ENCODE data around the gene GABPB1. TPM values are rescaled to one million over a fixed set of nuclear protein-coding genes. Genes with fewer than 3 reads are reported as not detected.

Gene GABPB1
- total RNA-seq, 1 experiment from 2014 or later = 38.5 TPM

DNA sequence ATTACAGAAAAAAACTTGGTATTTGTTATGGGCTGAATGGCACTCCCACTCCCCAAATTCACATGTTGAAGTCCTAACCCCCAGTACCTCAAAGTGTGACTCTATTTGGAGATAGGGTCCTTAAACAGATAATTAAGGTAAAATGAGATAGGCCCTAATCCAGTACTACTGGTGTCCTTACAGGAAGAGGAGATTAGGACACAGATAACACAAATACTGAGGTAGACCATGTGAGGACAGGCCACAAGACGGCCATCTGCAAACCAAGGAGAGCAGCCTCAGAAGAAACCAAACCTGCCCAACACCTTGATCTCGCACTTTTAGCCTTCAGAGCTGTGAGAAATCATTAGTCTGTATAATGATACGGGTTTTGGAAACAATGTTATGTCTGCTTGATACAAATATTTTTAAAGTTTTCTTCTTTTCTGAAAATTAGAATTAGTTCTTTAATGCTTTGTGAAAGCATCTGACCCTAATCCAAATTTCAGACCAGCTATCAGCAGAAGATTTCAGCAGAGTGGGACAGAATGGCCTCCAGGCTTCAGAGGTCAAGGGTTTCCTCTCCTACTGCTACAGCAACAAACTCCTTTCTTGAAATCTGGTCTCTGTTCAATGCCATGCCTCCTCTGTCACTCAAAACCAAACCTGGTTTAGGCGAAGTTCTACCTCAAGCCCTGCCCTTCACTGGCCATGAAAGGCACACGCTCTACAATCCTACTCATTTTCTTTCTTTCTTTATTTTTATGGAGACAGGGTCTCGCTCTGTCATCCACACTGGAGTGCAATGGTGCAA, 67.5 kb downstream of the GABPB1 start:
- intact Hi-C loops (cut with micrococcal nuclease) = no loop called here
- peaks cover 34% of the 10 kb centered on the region for H3K36me3 Mint-ChIP-seq (ENCODE audit: insufficient read depth, unreplicated experiment)
- ChIA-PET CTCF (interaction anchor here (0.5 to 2.5 kb wide), 3 partner anchors 9 to 837 kb away, joined by 3 to 8 read pairs (median 3); no protein-coding TSS in a partner anchor), POLR2A (no interaction called here)
- H3K4me1 Mint-ChIP-seq (ENCODE audit: insufficient read depth, unreplicated experiment) = no peaks in the 10 kb centered on the region
- TF ChIP-seq, protein P1, sequence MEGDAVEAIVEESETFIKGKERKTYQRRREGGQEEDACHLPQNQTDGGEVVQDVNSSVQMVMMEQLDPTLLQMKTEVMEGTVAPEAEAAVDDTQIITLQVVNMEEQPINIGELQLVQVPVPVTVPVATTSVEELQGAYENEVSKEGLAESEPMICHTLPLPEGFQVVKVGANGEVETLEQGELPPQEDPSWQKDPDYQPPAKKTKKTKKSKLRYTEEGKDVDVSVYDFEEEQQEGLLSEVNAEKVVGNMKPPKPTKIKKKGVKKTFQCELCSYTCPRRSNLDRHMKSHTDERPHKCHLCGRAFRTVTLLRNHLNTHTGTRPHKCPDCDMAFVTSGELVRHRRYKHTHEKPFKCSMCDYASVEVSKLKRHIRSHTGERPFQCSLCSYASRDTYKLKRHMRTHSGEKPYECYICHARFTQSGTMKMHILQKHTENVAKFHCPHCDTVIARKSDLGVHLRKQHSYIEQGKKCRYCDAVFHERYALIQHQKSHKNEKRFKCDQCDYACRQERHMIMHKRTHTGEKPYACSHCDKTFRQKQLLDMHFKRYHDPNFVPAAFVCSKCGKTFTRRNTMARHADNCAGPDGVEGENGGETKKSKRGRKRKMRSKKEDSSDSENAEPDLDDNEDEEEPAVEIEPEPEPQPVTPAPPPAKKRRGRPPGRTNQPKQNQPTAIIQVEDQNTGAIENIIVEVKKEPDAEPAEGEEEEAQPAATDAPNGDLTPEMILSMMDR (IDR thresholded peaks at IDR 0.05; ENCODE audit: unreplicated experiment) = no peak
- BruUV-seq (replicated peaks) = no TSS peak
- H3K9me3 Mint-ChIP-seq (ENCODE audit: unreplicated experiment) = no peaks in the 10 kb centered on the region
- H3K27me3 Mint-ChIP-seq (ENCODE audit: insufficient read depth, unreplicated experiment) = no peaks in the 10 kb centered on the region
- no peak overlapping the region for H3K27ac Mint-ChIP-seq (ENCODE audit: low read depth, unreplicated experiment)
- no peak overlapping the region for H3K4me3 Mint-ChIP-seq (ENCODE audit: unreplicated experiment)
- DNase-seq (ENCODE audit: unreplicated experiment) = no peak

DNA sequence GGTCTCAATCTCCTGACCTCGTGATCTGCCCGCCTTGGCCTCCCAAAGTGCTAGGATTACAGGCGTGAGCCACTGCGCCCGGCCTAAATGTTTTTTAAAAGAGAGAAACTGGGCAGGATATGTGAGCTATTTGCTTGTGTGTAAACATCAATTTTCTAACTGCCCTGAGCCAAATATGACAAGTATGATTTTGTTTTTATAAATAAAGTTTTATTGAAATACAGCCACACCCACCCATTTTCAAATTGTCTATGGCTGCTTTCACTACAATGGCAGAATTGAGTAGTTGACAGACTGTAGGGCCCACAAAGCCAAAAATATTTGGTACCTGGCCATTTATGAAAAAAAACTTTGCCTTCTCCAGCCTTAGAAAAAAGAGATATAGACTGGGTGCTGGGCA, 73.6 kb downstream of the GABPB1 start:
- Mint-ChIP-seq H3K9me3 (ENCODE audit: unreplicated experiment) (no peaks in the 10 kb centered on the region), H3K27ac (ENCODE audit: low read depth, unreplicated experiment) (no peak overlapping the region), H3K4me1 (ENCODE audit: insufficient read depth, unreplicated experiment) (peaks cover 10% of the 10 kb centered on the region), H3K27me3 (ENCODE audit: insufficient read depth, unreplicated experiment) (no peaks in the 10 kb centered on the region), H3K36me3 (ENCODE audit: insufficient read depth, unreplicated experiment) (no peaks in the 10 kb centered on the region), H3K4me3 (ENCODE audit: unreplicated experiment) (no peak overlapping the region)
- no peak for DNase-seq (ENCODE audit: unreplicated experiment)
- ChIA-PET CTCF (interaction anchor here (0.7 to 1.0 kb wide), 2 partner anchors 11 to 25 kb away, joined by 4 read pairs; no protein-coding TSS in a partner anchor), POLR2A (no interaction called here)
- BruUV-seq (replicated peaks) = no TSS peak
- intact Hi-C loops (cut with micrococcal nuclease) = no loop called here
- TF ChIP-seq, protein P1 (IDR thresholded peaks at IDR 0.05; ENCODE audit: unreplicated experiment) = no peak

DNA sequence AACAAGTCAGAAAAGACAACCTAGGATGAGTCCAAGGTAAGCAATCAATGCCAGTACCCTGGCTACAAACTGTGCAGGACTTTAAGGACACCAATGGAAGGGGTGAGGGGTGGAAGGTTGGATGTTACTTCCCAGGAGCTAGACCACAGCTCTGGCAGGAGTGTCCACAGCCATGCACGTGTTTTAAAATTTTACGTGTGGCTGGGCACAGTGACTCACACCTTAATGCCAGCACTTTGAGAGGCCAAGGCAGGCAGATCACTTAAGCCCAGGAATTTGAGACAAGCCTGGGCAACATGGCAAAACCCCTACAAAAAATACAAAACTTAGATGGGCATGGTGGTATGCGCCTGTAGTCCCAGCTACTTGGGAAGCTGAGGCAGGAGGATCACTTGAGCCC, 74.7 kb downstream of the GABPB1 start:
- Mint-ChIP-seq H3K27me3 (ENCODE audit: insufficient read depth, unreplicated experiment) (no peaks in the 10 kb centered on the region), H3K4me1 (ENCODE audit: insufficient read depth, unreplicated experiment) (peaks cover 10% of the 10 kb centered on the region), H3K4me3 (ENCODE audit: unreplicated experiment) (no peak overlapping the region), H3K27ac (ENCODE audit: low read depth, unreplicated experiment) (peak overlapping the region; percentile 24), H3K36me3 (ENCODE audit: insufficient read depth, unreplicated experiment) (no peaks in the 10 kb centered on the region), H3K9me3 (ENCODE audit: unreplicated experiment) (no peaks in the 10 kb centered on the region)
- CTCF ChIA-PET = interaction anchor here (0.9 to 1.7 kb wide), 2 partner anchors 97 to 129 kb away, joined by 3 to 4 read pairs; no protein-coding TSS in a partner anchor
- TF ChIP-seq, protein P1 (IDR thresholded peaks at IDR 0.05; ENCODE audit: unreplicated experiment) = no peak
- no TSS peak for BruUV-seq (replicated peaks)
- intact Hi-C loops (cut with micrococcal nuclease) = no loop called here
- POLR2A ChIA-PET = interaction anchor here (0.6 kb wide), 1 partner anchor 8 kb away, joined by 3 read pairs; no protein-coding TSS in a partner anchor
- peak; percentile 38 for DNase-seq (ENCODE audit: unreplicated experiment)

DNA sequence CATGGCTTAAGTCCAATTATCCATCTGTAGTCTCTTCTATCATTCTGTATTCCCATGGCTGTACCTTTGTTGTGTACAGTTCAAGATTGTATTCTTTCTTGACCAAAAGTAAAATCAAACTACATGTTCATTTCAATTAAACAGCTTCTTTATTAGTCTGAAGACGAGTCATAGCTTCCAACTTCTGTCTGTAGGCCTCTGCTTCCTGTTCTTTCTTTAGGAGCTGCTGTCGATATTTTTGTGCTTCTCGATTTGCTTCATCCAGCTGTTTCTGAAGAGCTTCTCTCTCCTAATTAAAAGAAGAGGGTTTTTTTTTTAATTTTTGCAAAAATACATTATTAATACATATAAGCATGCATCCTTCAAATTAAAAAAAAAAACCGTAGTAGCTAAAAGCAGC, 76.5 kb downstream of the GABPB1 start:
- Mint-ChIP-seq H3K27ac (ENCODE audit: low read depth, unreplicated experiment) (no peak overlapping the region), H3K4me1 (ENCODE audit: insufficient read depth, unreplicated experiment) (peaks cover 10% of the 10 kb centered on the region), H3K36me3 (ENCODE audit: insufficient read depth, unreplicated experiment) (no peaks in the 10 kb centered on the region), H3K4me3 (ENCODE audit: unreplicated experiment) (no peak overlapping the region), H3K27me3 (ENCODE audit: insufficient read depth, unreplicated experiment) (no peaks in the 10 kb centered on the region), H3K9me3 (ENCODE audit: unreplicated experiment) (no peaks in the 10 kb centered on the region)
- TF ChIP-seq, protein P1 (IDR thresholded peaks at IDR 0.05; ENCODE audit: unreplicated experiment) = no peak
- ChIA-PET CTCF (interaction anchor here (0.6 to 1.7 kb wide), 5 partner anchors 10 to 226 kb away, joined by 3 to 5 read pairs (median 4); no protein-coding TSS in a partner anchor), POLR2A (interaction anchor here (0.7 to 2.2 kb wide), 5 partner anchors 16 to 1156 kb away, joined by 3 to 8 read pairs (median 3); no protein-coding TSS in a partner anchor)
- BruUV-seq (replicated peaks) = no TSS peak
- no peak for DNase-seq (ENCODE audit: unreplicated experiment)
- intact Hi-C loops (cut with micrococcal nuclease) = no loop called here
